ENCODE results near the gene RNF223. TPM values are rescaled to one million over a fixed set of nuclear protein-coding genes. Genes with fewer than 3 reads are reported as not detected.

RNF223 gene
- polyA plus RNA-seq, 2 of the 4 experiments (the other 2 are of a cell fraction), result 0.08 TPM; not detected in 1

DNA sequence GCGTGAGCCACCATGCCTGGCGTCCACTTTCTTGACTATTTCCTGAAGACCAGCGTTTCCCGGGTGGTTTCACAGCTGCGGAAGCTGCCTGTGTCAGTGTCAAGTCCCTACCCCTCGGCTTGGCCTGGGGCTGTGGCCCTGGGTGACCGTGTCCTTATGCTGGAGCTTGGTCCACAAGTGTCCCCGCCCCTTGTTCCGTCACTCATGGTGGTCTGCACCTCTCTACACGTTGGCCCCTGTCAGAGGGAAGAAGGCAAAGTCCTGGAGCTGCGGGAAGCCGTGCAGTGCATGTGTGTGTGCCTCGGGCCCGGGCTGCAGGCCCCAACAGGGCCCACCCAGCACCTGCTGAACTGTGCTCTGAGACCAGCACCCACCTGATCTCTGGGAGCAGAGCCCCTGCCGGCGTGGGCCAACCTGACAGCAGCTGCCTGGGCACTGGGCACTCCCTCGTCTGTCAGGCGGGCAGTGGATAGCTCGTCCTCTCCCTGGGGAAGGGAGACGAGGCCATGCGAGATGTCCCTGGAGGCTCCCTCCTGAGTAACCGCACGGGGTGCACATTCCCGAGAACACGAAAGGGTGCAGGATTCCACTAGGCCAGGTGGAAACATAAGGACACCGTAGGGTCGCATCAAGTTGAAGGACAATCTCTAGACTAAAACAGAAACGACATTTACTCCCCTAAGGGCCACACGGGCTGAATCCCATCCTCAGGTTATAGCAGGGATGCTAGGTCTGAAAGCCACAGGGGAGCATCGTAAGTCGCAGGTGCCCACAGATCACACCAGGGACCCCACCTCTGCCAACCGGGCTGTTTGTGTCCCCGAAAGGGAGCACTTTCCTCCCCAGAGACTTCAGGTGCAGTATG, 44.1 kb upstream of the RNF223 start:
- Histone ChIP-seq H3K4me3 (no peak overlapping the region), H3K4me1 (peaks cover 7% of the 10 kb centered on the region; the same call in 1 of the 3 replicates), H3K27ac (no peak overlapping the region), H3K4me2 (no peak overlapping the region), H3K9me3 (no peaks in the 10 kb centered on the region)
- TF ChIP-seq EP300 (IDR thresholded peaks at IDR 0.05), result no peak
- TF ChIP-seq CHD2 (IDR thresholded peaks at IDR 0.05; ENCODE audit: low read length, partially characterized antibody), result no peak
- no peak for TF ChIP-seq POLR2AphosphoS2 (conservative IDR thresholded peaks at IDR 0.05; ENCODE audit: low read length)
- no peak for TF ChIP-seq MAZ (IDR thresholded peaks at IDR 0.05; ENCODE audit: borderline replicate concordance, low read depth, low read length)
- TF ChIP-seq, protein P1, sequence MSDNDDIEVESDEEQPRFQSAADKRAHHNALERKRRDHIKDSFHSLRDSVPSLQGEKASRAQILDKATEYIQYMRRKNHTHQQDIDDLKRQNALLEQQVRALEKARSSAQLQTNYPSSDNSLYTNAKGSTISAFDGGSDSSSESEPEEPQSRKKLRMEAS (IDR thresholded peaks at IDR 0.05), result no peak
- TF ChIP-seq E2F6 (IDR thresholded peaks at IDR 0.05; ENCODE audit: borderline replicate concordance, low read depth), result no peak
- no peak for TF ChIP-seq HDAC2 (IDR thresholded peaks at IDR 0.05)
- TF ChIP-seq CHD4 (IDR thresholded peaks at IDR 0.05; ENCODE audit: borderline replicate concordance), result no peak
- TF ChIP-seq HOXB5 (CRISPR knock-in tag; IDR thresholded peaks at IDR 0.05), result no peak
- WGBS (ENCODE audit: missing lambda C conversion rate), result 66% methylated on average over 18 of the region's 33 CpGs
- ChIA-PET CTCF (interaction anchor here (0.9 to 5.5 kb wide), 5 partner anchors 12 to 173 kb away, joined by 3 to 72 read pairs (median 3); no protein-coding TSS in a partner anchor), POLR2A (no interaction called here)
- no peak for FAIRE-seq
- no peak for ATAC-seq
- no peak for DNase-seq (ENCODE audit: low read depth in 1 of 2, low spot score in 1 of 2)

DNA sequence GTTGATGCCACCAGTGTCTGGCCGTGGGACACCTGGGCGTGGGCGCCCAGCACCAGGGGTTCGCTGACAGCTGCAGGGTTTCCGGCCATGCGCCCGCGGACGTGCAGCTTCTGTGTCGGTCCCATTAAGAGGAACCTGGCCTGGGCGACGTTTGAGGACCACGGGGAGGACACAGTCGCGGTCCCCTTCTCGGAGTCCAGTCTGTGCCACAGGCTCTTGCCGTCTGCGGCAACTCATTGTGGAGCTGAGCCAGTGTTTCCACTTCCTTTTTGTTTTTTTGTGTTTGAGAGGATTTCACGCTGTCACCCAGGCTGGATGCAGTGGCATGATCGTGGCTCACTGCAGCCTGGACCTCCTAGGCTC, 43.3 kb upstream of the RNF223 start:
- ATAC-seq, result no peak
- no peak for FAIRE-seq
- H3K9me3 ChIP-seq, result no peaks in the 10 kb centered on the region
- TF ChIP-seq RNF2 (IDR thresholded peaks at IDR 0.05; ENCODE audit: borderline replicate concordance, low read depth), result no peak
- no peak for TF ChIP-seq CHD4 (IDR thresholded peaks at IDR 0.05; ENCODE audit: borderline replicate concordance)
- no peak for TF ChIP-seq ESRRA (IDR thresholded peaks at IDR 0.05; ENCODE audit: borderline replicate concordance, low read length)
- TF ChIP-seq, protein P2, sequence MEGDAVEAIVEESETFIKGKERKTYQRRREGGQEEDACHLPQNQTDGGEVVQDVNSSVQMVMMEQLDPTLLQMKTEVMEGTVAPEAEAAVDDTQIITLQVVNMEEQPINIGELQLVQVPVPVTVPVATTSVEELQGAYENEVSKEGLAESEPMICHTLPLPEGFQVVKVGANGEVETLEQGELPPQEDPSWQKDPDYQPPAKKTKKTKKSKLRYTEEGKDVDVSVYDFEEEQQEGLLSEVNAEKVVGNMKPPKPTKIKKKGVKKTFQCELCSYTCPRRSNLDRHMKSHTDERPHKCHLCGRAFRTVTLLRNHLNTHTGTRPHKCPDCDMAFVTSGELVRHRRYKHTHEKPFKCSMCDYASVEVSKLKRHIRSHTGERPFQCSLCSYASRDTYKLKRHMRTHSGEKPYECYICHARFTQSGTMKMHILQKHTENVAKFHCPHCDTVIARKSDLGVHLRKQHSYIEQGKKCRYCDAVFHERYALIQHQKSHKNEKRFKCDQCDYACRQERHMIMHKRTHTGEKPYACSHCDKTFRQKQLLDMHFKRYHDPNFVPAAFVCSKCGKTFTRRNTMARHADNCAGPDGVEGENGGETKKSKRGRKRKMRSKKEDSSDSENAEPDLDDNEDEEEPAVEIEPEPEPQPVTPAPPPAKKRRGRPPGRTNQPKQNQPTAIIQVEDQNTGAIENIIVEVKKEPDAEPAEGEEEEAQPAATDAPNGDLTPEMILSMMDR (IDR thresholded peaks at IDR 0.05), result no peak
- no peak for TF ChIP-seq KDM1A (IDR thresholded peaks at IDR 0.05; ENCODE audit: low read depth)
- H3K27ac ChIP-seq, result no peak overlapping the region
- CTCF ChIA-PET, result interaction anchor here (0.7 to 1.4 kb wide), 4 partner anchors 12 to 174 kb away, joined by 3 to 6 read pairs (median 3); no protein-coding TSS in a partner anchor
- POLR2A ChIA-PET, result no interaction called here
- DNase-seq (ENCODE audit: low read depth in 1 of 2, low spot score in 1 of 2), result no peak
- WGBS (ENCODE audit: missing lambda C conversion rate), result 68% methylated on average over 7 of the region's 20 CpGs
- peaks cover 7% of the 10 kb centered on the region; the same call in 1 of the 3 replicates for H3K4me1 ChIP-seq
- H3K4me2 ChIP-seq, result no peak overlapping the region
- H3K4me3 ChIP-seq, result no peak overlapping the region

DNA sequence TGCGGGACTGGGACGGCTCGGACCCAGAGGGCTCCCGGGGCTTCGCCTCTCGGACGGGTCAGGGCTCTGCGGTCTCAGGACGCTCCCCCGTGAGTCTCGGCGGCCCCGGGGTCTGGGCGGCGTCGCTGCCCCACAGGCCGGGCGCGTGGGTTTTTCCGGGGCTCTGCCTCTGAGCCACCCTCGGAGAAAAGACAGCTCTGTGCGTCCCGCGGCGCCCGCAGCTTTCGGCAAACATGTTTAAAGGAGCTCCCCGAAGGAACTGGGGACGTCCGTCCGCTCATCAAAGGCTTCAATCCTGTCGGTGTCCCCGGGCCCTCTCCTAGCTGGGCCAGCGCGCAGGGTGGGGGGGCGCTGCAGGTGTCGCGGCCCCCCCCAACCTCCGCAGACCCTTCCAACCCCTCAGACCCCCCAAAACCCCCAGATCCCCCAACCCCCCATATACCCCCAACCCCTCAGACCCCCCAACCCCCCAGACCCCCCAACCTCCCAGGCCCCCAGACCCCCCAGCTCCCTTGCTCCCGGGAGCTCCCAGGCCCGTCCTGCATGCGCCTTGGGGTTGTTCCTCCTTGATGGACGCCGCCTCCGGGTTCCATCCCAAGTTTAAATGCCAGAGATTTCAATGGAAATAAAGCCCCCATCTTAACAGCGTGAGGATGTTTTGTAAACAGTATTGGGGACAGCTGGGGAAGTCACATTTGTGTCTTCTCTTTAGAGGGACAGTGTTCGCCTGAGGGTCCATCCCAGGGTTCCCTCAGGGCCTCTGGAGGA, 42.8 kb upstream of the RNF223 start:
- H3K27ac ChIP-seq, result peak overlapping the region; percentile 49 to 84; a peak in 4 of 6 replicates
- POLR2A ChIA-PET, result interaction anchor here (0.6 kb wide), 1 partner anchor 154 kb away, joined by 5 read pairs; no protein-coding TSS in a partner anchor
- peak in 1 of 2 experiments; percentile 21 for DNase-seq (ENCODE audit: low read depth in 1 of 2, low spot score in 1 of 2)

More for the DNA sequence above, 42.8 kb upstream of the RNF223 start:
- CTCF ChIA-PET, result interaction anchor here (0.7 to 1.4 kb wide), 3 partner anchors 13 to 175 kb away, joined by 3 to 6 read pairs (median 3); no protein-coding TSS in a partner anchor
- TF ChIP-seq GATA3 (IDR thresholded peaks at IDR 0.05; ENCODE audit: borderline replicate concordance) (no peak), NFE2L2 (conservative IDR thresholded peaks at IDR 0.05; ENCODE audit: low read length) (no peak), POLR2A (IDR thresholded peaks at IDR 0.05; ENCODE audit: low read length) (no peak), CHD2 (IDR thresholded peaks at IDR 0.05; ENCODE audit: low read length, partially characterized antibody) (no peak), RFX5 (IDR thresholded peaks at IDR 0.05) (no peak), HOXA7 (CRISPR knock-in tag; IDR thresholded peaks at IDR 0.05) (no peak), REST (IDR thresholded peaks at IDR 0.05) (no peak), POLR2AphosphoS2 (conservative IDR thresholded peaks at IDR 0.05; ENCODE audit: low read length) (no peak), EP300 (IDR thresholded peaks at IDR 0.05) (no peak), SMC3 (IDR thresholded peaks at IDR 0.05) (no peak), ZC3H11A (IDR thresholded peaks at IDR 0.05) (no peak), CEBPB (IDR thresholded peaks at IDR 0.05) (no peak), CHD4 (IDR thresholded peaks at IDR 0.05; ENCODE audit: borderline replicate concordance) (no peak), MYC (IDR thresholded peaks at IDR 0.05; ENCODE audit: borderline replicate concordance, low read length) (no peak), TFCP2L1 (CRISPR knock-in tag; IDR thresholded peaks at IDR 0.05) (no peak)
- peak in 1 of 2 experiments; percentile 42; a peak in 1 of 6 replicates for ATAC-seq
- FAIRE-seq, result no peak
- Histone ChIP-seq H3K4me1 (peaks cover 6% of the 10 kb centered on the region; the same call in 1 of the 3 replicates), H3K4me3 (peak overlapping the region; percentile 85), H3K9me3 (no peaks in the 10 kb centered on the region), H3K4me2 (peak overlapping the region; percentile 78)
- WGBS (ENCODE audit: missing lambda C conversion rate), result 13% methylated on average over 18 of the region's 47 CpGs
